Activated B cell treated with CpG ODN at 0.5 μM for 24 hours (primary cell): Measurements from ENCODE around the gene MAT2A. TPM values are rescaled to one million over a fixed set of nuclear protein-coding genes. Genes with fewer than 3 reads are reported as not detected.

Experiments
- ATAC-seq: fragments of 200-7000 bp; cut with Tn5 transposase; one replicate; pipeline ENCODE4 v1.10.0; 2021; ENCODE audit warnings: low read depth, mild to moderate bottlenecking, moderate library complexity
- CTCF ChIA-PET: fragments of 350-600 bp; sonication (Branson Sonifier 250); formaldehyde crosslinking; loops from one replicate; lab custom pipeline; 2021; ENCODE audit warnings: antibody characterized with exemption; lab: Charles Lee
- POLR2A ChIA-PET: fragments of 350-600 bp; sonication (Branson Sonifier 250); formaldehyde crosslinking; loops from one replicate; lab custom pipeline; 2021; ENCODE audit warnings: antibody characterized with exemption; lab: Charles Lee
- DNase-seq: peaks from one replicate; pipeline ENCODE4 v3.0.0; 2022
- H3K27ac Mint-ChIP-seq: one replicate; pipeline ENCODE4 v1.8.0; 2020; ENCODE audit warnings: mixed read lengths
- H3K27me3 Mint-ChIP-seq: one replicate; pipeline ENCODE4 v1.8.0; 2021; ENCODE audit warnings: mixed read lengths
- H3K36me3 Mint-ChIP-seq: one replicate; pipeline ENCODE4 v1.8.0; 2021; ENCODE audit warnings: low read depth, mixed read lengths
- H3K4me1 Mint-ChIP-seq: one replicate; pipeline ENCODE4 v1.8.0; 2021; ENCODE audit warnings: mixed read lengths
- H3K4me3 Mint-ChIP-seq: one replicate; pipeline ENCODE4 v1.8.0; 2020; ENCODE audit warnings: mild to moderate bottlenecking, mixed read lengths
- H3K9me3 Mint-ChIP-seq: one replicate; pipeline ENCODE4 v1.8.0; 2020; ENCODE audit warnings: mixed read lengths
- intact Hi-C: fragments of 100-400 bp; cut with micrococcal nuclease; formaldehyde crosslinking; loops from one replicate; pipeline ENCODE4 v1.15.1; 2024
- total RNA-seq: library from RNA; stranded (reverse); gene quantifications from 2 replicates; pipeline ENCODE4 v1.2.3, GENCODE V29; 2022
- TF ChIP-seq, protein P1 (sequence below): fragments of 200-600 bp; IDR thresholded peaks from one replicate; pipeline ENCODE4 v1.8.0; 2022; ENCODE audit warnings: antibody characterized with exemption, mild to moderate bottlenecking

The MAT2A gene
- total RNA-seq, 1 donor from 2014 or later = 265 TPM

DNA sequence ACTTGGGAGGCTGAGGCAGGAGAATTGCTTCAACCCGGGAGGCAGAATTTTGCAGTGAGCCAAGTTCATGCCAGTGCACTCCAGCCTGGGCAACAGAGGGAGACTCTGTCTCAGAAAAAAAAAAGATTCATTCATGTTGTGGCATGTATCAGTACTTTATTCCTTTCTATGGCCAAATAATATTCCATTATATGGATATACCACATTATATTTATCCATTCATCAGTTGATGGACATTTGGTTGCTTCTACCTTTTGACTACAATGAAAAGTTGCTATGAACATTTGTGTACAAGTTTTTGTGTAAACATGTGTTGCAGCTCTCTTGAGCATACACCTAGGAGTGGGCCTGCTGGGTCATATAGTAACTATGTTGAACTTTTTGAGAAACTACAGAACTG lies 9.2 kb upstream of the MAT2A start:
- H3K9me3 Mint-ChIP-seq = no peaks in the 10 kb centered on the region
- no peak overlapping the region for H3K4me3 Mint-ChIP-seq
- TF ChIP-seq, protein P1, sequence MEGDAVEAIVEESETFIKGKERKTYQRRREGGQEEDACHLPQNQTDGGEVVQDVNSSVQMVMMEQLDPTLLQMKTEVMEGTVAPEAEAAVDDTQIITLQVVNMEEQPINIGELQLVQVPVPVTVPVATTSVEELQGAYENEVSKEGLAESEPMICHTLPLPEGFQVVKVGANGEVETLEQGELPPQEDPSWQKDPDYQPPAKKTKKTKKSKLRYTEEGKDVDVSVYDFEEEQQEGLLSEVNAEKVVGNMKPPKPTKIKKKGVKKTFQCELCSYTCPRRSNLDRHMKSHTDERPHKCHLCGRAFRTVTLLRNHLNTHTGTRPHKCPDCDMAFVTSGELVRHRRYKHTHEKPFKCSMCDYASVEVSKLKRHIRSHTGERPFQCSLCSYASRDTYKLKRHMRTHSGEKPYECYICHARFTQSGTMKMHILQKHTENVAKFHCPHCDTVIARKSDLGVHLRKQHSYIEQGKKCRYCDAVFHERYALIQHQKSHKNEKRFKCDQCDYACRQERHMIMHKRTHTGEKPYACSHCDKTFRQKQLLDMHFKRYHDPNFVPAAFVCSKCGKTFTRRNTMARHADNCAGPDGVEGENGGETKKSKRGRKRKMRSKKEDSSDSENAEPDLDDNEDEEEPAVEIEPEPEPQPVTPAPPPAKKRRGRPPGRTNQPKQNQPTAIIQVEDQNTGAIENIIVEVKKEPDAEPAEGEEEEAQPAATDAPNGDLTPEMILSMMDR = no peak
- ATAC-seq (no peak), DNase-seq (no peak)
- H3K36me3 Mint-ChIP-seq = no peaks in the 10 kb centered on the region
- POLR2A ChIA-PET = no interaction called here
- H3K4me1 Mint-ChIP-seq = peaks cover 1% of the 10 kb centered on the region
- peaks cover 10% of the 10 kb centered on the region for H3K27me3 Mint-ChIP-seq
- intact Hi-C loops = no loop called here
- CTCF ChIA-PET = no interaction called here
- no peak overlapping the region for H3K27ac Mint-ChIP-seq

DNA sequence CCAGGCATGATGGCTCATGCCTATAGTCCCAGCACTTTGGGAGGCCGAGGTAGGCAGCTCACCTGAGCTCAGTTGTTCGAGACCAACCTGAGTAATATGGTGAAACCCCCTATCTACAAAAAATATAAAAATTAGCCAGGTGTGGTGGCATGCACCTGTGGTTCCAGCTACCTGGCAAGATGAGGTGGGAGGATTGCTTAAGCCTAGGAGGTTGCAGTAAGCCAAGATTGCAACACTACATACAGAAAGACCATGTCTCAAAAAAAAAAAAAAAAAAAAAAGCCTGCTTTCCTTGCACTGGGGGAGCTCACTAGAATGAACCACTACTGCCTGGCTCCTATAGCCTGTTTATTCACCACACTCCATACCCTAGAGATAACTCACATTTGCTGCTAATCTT lies 7.4 kb upstream of the MAT2A start:
- Mint-ChIP-seq H3K27ac (no peak overlapping the region), H3K36me3 (no peaks in the 10 kb centered on the region), H3K9me3 (no peaks in the 10 kb centered on the region), H3K4me1 (no peaks in the 10 kb centered on the region), H3K4me3 (no peak overlapping the region), H3K27me3 (peaks cover 10% of the 10 kb centered on the region)
- TF ChIP-seq, protein P1 = no peak
- ATAC-seq (no peak), DNase-seq (no peak)
- intact Hi-C loops = no loop called here
- CTCF ChIA-PET = interaction anchor here (0.7 kb wide), 1 partner anchor 71 kb away, joined by 3 read pairs; the partner anchor contains the start of gene TMEM150A
- POLR2A ChIA-PET = interaction anchor here (0.7 kb wide), 1 partner anchor 52 kb away, joined by 5 read pairs; no protein-coding TSS in a partner anchor

DNA sequence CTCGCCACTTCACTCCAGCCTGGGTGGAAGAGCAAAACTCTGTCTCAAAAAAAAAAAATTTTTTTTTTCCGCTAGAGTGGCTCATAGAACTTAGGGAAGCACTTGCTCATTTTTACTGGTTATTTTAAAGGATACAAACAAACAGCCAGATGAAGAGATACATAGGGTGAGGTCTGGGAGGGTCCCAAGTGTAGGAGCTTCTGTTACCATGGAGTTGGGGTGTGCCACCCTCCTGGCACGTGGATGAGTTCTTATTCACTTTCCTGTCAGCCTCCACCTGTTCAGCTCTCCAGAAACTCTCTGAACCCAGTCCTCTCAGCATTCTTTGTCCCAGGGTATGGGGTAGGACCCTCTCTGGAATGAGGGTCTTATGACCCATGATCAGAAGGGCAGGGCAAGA lies 4.9 kb upstream of the MAT2A start:
- H3K27ac Mint-ChIP-seq = no peak overlapping the region
- intact Hi-C loops = no loop called here
- H3K4me3 Mint-ChIP-seq = no peak overlapping the region
- peaks cover 9% of the 10 kb centered on the region for H3K36me3 Mint-ChIP-seq
- ChIA-PET CTCF (no interaction called here), POLR2A (interaction anchor here (0.9 to 1.7 kb wide), 2 partner anchors 115 to 125 kb away, joined by 4 to 6 read pairs; partner anchors contain the start of gene SH2D6)
- H3K27me3 Mint-ChIP-seq = no peaks in the 10 kb centered on the region
- TF ChIP-seq, protein P1 = no peak
- peaks cover 7% of the 10 kb centered on the region for H3K4me1 Mint-ChIP-seq
- DNase-seq (no peak), ATAC-seq (no peak)
- no peaks in the 10 kb centered on the region for H3K9me3 Mint-ChIP-seq

DNA sequence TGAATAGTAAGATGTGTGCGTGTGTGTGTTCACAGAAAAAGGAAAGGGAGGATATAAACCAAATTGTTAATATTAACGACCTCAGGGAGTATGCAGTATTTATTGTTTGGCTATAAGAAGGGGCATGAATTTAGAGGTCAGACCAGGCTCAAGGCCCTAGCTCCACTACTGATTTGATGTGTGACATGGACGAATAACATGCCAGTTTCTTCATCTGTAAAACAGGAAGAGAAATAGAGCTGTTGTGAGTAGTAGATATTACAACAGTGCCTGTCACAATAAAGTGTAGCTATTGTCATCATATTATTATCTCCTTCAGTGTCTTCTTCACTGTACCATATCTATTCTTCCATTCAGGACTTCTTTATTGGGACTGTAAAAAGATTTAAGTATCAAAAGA lies 4.1 kb upstream of the MAT2A start:
- H3K9me3 Mint-ChIP-seq = no peaks in the 10 kb centered on the region
- no peak for DNase-seq
- H3K36me3 Mint-ChIP-seq = peaks cover 13% of the 10 kb centered on the region
- POLR2A ChIA-PET = interaction anchor here (0.9 to 8.1 kb wide), 3 partner anchors 98 to 125 kb away, joined by 4 to 137 read pairs (median 6); partner anchors contain the start of gene SH2D6
- intact Hi-C loops = loop anchor here (5.0 kb wide), 1 partner anchor 628 kb away; the partner anchor contains the start of gene TMSB10
- TF ChIP-seq, protein P1 = no peak
- CTCF ChIA-PET = no interaction called here
- no peak overlapping the region for H3K4me3 Mint-ChIP-seq
- H3K4me1 Mint-ChIP-seq = peaks cover 8% of the 10 kb centered on the region
- H3K27me3 Mint-ChIP-seq = no peaks in the 10 kb centered on the region
- no peak for ATAC-seq
- peak overlapping the region; percentile 43 for H3K27ac Mint-ChIP-seq

DNA sequence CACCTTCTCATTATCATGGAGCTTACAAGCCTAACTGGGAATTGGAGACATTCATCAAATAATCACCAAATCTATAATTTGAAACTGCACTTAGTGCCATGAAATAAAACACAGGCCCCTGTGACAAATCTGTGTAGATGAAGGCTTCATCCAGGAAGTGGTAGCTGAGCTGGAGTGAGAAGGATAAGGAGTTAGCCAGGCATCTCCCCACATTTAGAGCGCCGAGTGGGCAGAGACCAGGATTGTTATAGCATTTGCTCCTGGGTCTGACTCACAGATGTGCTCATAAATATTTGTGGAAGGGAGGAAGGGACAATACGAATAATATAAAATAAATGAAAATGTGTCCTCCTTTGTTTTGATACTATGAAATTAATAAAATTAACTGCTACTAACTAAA lies 2.5 kb upstream of the MAT2A start:
- no peaks in the 10 kb centered on the region for H3K27me3 Mint-ChIP-seq
- ChIA-PET POLR2A (interaction anchor here (0.5 to 8.1 kb wide), 6 partner anchors 25 to 209 kb away, joined by 4 to 137 read pairs (median 38); partner anchors contain the start of genes ELMOD3, GGCX, RETSAT and SH2D6), CTCF (no interaction called here)
- peaks cover 24% of the 10 kb centered on the region for H3K4me1 Mint-ChIP-seq
- intact Hi-C loops = loop anchor here (5.0 kb wide), 1 partner anchor 629 kb away; the partner anchor contains the start of gene TMSB10
- no peaks in the 10 kb centered on the region for H3K9me3 Mint-ChIP-seq
- TF ChIP-seq, protein P1 = no peak
- H3K4me3 Mint-ChIP-seq = no peak overlapping the region
- DNase-seq = no peak
- peaks cover 29% of the 10 kb centered on the region for H3K36me3 Mint-ChIP-seq
- ATAC-seq = no peak
- no peak overlapping the region for H3K27ac Mint-ChIP-seq
